Measurements from ENCODE around the gene DPM2. TPM values are rescaled to one million over a fixed set of nuclear protein-coding genes. Genes with fewer than 3 reads are reported as not detected.

The DPM2 gene
- total and polyA plus RNA-seq, 2 experiments from 2014 or later, result 27.0 to 66.5 TPM

DNA sequence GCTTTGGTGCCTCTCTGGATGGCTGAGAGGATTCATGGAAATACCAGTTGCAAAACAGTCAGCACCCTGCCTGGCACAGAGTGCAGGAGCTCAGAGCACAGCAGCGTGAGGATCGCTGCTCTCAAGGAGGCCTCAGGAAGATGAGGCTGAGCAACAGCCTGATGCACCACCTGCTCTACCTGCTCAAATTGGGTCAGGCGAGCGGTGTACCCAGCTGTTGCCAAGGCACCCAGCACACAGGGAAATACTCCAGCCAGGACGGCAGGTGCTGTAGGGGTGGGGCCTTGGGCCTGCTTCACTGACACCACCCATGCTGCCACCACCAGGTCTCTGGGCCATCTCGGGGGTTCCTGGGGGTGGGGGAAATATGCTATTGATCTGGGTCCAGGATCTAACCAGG is 38.8 kb upstream of the DPM2 start:
- Histone ChIP-seq H3K27ac (no peak overlapping the region), H3F3A (ENCODE audit: insufficient read depth) (peaks cover 13% of the 10 kb centered on the region), H4K20me1 (ENCODE audit: insufficient read depth) (no peaks in the 10 kb centered on the region), H3K27me3 (replicated peaks; ENCODE audit: insufficient read depth) (no peaks in the 10 kb centered on the region), H3K79me2 (ENCODE audit: insufficient read depth) (peaks cover 86% of the 10 kb centered on the region), H3K4me2 (ENCODE audit: unreplicated experiment) (no peak overlapping the region), H3K9ac (no peak overlapping the region), H3K36me3 (ENCODE audit: low read depth) (no peaks in the 10 kb centered on the region), H3K4me1 (ENCODE audit: insufficient read depth) (peaks cover 48% of the 10 kb centered on the region), H3K9me3 (ENCODE audit: low read depth) (no peaks in the 10 kb centered on the region), H3K9me2 (ENCODE audit: insufficient read depth) (no peaks in the 10 kb centered on the region), H3K4me3 (no peak overlapping the region), H2AFZ (no peak overlapping the region)
- WGBS, 2 experiments (ENCODE audit: low coverage in 1 of 2, low lambda C conversion rate in 2 of 2, missing lambda C conversion rate in 2 of 2), result 62 to 73% methylated on average over 6 of the region's 6 CpGs
- in situ Hi-C loops (cut with MboI), result no loop called here
- TF ChIP-seq EZH2phosphoT487 (IDR thresholded peaks at IDR 0.05; ENCODE audit: insufficient read depth, low read depth) (no peak), EZH2 (IDR thresholded peaks at IDR 0.05; ENCODE audit: insufficient read depth, poor library complexity, severe bottlenecking) (no peak)
- DNase-seq, result no peak

DNA sequence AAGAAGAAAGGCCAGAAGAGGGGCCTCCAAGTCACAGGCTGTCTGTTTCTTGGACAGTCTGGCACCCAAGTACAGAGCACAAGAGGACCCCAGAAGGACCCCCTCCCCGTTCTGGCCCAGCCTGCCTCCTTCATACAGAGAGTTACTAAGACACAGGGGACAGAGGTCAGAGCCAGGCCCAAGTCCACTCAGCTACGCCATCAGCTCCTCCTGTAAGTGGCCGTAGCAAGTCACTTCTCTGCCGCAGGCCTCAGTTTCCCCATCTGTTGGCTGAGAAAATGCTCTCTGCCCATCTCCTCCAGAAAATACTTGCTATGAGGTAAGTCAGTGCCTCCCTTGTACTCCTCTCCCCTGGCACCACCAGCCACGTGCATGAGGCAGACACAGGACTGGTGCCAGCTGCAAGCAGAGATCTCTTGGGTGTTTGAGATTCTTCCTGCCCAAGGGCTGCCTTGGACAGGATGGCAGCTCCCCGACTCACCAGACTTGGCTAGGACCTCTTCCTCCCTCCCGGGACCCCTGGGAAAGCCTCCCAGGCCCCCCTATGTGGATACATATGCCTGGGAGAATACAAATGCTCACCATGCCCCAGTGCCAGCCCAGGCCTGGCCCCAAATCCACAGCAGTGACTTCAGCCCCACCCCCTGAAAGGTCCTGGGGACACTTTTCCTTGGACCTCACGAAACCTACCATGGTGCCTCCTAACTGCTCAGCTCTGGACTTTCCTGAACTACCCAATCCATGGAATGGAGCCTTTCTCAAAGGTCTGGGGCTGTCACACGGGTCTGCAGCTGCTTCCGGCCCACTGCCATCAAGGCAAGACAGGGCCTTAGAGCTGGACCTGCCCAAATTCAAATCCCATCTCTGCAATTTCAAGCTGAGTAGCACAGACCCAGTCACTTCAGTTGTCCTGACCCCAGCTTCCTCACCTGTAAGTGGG is 38.0 kb upstream of the DPM2 start:
- no peak for TF ChIP-seq EZH2phosphoT487 (IDR thresholded peaks at IDR 0.05; ENCODE audit: insufficient read depth, low read depth)
- no peak for TF ChIP-seq EZH2 (IDR thresholded peaks at IDR 0.05; ENCODE audit: insufficient read depth, poor library complexity, severe bottlenecking)
- no peak overlapping the region for H3K27ac ChIP-seq
- in situ Hi-C loops (cut with MboI), result no loop called here
- H3K27me3 ChIP-seq (replicated peaks; ENCODE audit: insufficient read depth), result no peaks in the 10 kb centered on the region
- H3K4me3 ChIP-seq, result no peak overlapping the region
- peak overlapping the region; percentile 22 for H3K4me2 ChIP-seq (ENCODE audit: unreplicated experiment)
- H2AFZ ChIP-seq, result no peak overlapping the region
- 71 to 79% methylated on average over 10 of the region's 10 CpGs for WGBS, 2 experiments (ENCODE audit: low coverage in 1 of 2, low lambda C conversion rate in 2 of 2, missing lambda C conversion rate in 2 of 2)
- H3K4me1 ChIP-seq (ENCODE audit: insufficient read depth), result peaks cover 45% of the 10 kb centered on the region
- peaks cover 13% of the 10 kb centered on the region for H3F3A ChIP-seq (ENCODE audit: insufficient read depth)
- peak overlapping the region; percentile 8; the same call in 1 of the 2 replicates for H3K9ac ChIP-seq
- H3K79me2 ChIP-seq (ENCODE audit: insufficient read depth), result peaks cover 94% of the 10 kb centered on the region
- no peaks in the 10 kb centered on the region for H3K9me3 ChIP-seq (ENCODE audit: low read depth)
- peak; percentile 57 for DNase-seq
- no peaks in the 10 kb centered on the region for H4K20me1 ChIP-seq (ENCODE audit: insufficient read depth)
- H3K36me3 ChIP-seq (ENCODE audit: low read depth), result no peaks in the 10 kb centered on the region
- no peaks in the 10 kb centered on the region for H3K9me2 ChIP-seq (ENCODE audit: insufficient read depth)

DNA sequence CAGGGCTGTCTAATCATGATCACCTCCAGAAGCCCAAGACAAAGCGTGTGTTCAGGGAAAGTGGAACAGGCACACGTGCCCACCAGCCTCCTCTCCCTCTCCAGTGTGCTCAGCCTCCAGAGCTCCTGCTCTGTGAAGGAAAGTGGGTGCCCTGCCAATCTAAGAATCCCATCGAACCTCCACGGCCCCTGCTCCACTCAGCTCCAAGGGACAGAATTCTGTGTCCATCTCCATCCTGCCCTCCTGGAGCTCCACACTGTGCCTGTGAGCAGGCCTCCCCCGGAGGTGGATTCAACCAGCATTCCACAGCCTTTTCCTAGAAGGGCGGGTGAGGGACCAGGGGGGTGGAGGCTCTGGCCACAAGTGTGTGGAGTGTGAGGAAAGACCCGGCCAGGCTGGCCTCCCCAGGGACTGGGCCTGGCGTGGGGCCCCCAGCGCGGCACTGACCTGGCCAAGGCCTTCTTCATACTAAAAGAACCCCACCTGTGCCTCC is 37.2 kb upstream of the DPM2 start:
- Histone ChIP-seq H3K4me3 (no peak overlapping the region), H3K9me2 (ENCODE audit: insufficient read depth) (no peaks in the 10 kb centered on the region), H2AFZ (no peak overlapping the region), H3K27ac (no peak overlapping the region), H3K9me3 (ENCODE audit: low read depth) (no peaks in the 10 kb centered on the region), H3F3A (ENCODE audit: insufficient read depth) (peaks cover 13% of the 10 kb centered on the region), H3K4me2 (ENCODE audit: unreplicated experiment) (peak overlapping the region; percentile 22), H3K27me3 (replicated peaks; ENCODE audit: insufficient read depth) (no peaks in the 10 kb centered on the region), H3K79me2 (ENCODE audit: insufficient read depth) (peaks cover 98% of the 10 kb centered on the region), H3K9ac (peak overlapping the region; percentile 8; the same call in 1 of the 2 replicates), H3K36me3 (ENCODE audit: low read depth) (no peaks in the 10 kb centered on the region), H4K20me1 (ENCODE audit: insufficient read depth) (no peaks in the 10 kb centered on the region), H3K4me1 (ENCODE audit: insufficient read depth) (peaks cover 46% of the 10 kb centered on the region)
- peak; percentile 64 for DNase-seq
- in situ Hi-C loops (cut with MboI), result no loop called here
- 32 to 36% methylated on average over 10 of the region's 10 CpGs for WGBS, 2 experiments (ENCODE audit: low coverage in 1 of 2, low lambda C conversion rate in 2 of 2, missing lambda C conversion rate in 2 of 2)
- TF ChIP-seq EZH2phosphoT487 (IDR thresholded peaks at IDR 0.05; ENCODE audit: insufficient read depth, low read depth), result no peak
- TF ChIP-seq EZH2 (IDR thresholded peaks at IDR 0.05; ENCODE audit: insufficient read depth, poor library complexity, severe bottlenecking), result no peak

DNA sequence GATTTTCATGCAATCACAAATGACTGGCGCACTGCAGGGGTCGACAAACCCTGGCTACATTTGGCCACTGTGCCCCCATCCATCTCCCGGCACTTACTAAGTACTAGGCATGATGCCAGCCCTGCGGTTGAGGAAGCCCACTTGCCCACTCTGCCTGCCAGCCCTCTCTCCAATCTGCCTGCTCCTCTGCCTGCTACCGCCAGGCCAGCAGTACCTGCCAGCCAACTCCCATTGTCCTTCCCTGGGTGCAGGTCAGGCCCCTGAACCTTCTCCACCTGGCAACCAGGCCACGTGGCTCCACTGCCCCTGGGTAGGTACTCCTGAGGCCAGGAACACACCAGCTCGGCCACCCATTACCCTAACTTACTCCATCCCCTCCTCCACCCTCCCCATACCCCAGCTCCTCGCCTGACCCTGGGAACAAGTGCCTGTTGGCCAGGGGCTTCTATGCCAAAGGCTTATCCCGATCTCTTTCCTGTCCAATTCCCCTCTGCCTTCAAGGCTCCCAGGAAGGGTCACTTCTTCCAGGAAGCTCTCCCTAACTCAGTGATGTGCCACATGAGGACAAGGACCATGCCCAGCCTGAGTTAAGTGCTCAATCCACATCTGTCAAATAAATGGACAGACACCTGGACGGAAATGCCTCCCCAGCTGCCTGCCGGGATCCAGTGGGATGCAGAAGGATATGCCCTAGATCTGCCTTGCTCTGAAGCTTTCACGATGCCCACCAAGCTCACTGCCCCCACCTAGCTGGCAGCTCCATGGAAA is 36.5 kb upstream of the DPM2 start:
- no peaks in the 10 kb centered on the region for H4K20me1 ChIP-seq (ENCODE audit: insufficient read depth)
- H3K27ac ChIP-seq, result no peak overlapping the region
- 0 out of 2 replicates have a peak overlapping the region, but pooled peaks have one; percentile 8 for H3K9ac ChIP-seq
- TF ChIP-seq EZH2phosphoT487 (IDR thresholded peaks at IDR 0.05; ENCODE audit: insufficient read depth, low read depth) (no peak), EZH2 (IDR thresholded peaks at IDR 0.05; ENCODE audit: insufficient read depth, poor library complexity, severe bottlenecking) (no peak)
- H3K27me3 ChIP-seq (replicated peaks; ENCODE audit: insufficient read depth), result no peaks in the 10 kb centered on the region
- no peaks in the 10 kb centered on the region for H3K9me3 ChIP-seq (ENCODE audit: low read depth)
- peaks cover 98% of the 10 kb centered on the region for H3K79me2 ChIP-seq (ENCODE audit: insufficient read depth)
- H3K4me1 ChIP-seq (ENCODE audit: insufficient read depth), result peaks cover 52% of the 10 kb centered on the region
- peaks cover 19% of the 10 kb centered on the region for H3F3A ChIP-seq (ENCODE audit: insufficient read depth)
- no peaks in the 10 kb centered on the region for H3K9me2 ChIP-seq (ENCODE audit: insufficient read depth)
- no peak overlapping the region for H2AFZ ChIP-seq
- WGBS, 2 experiments (ENCODE audit: low coverage in 1 of 2, low lambda C conversion rate in 2 of 2, missing lambda C conversion rate in 2 of 2), result 60 to 63% methylated on average over 10 to 12 of the region's 12 CpGs
- DNase-seq, result no peak
- in situ Hi-C loops (cut with MboI), result no loop called here
- peak overlapping the region; percentile 22 for H3K4me2 ChIP-seq (ENCODE audit: unreplicated experiment)
- H3K36me3 ChIP-seq (ENCODE audit: low read depth), result no peaks in the 10 kb centered on the region
- no peak overlapping the region for H3K4me3 ChIP-seq
